Astrocyte of the cerebellum (primary cell): ENCODE data around the gene GALNT14.

ENCODE experiments used
- DNase-seq: peaks from one replicate; pipeline ENCODE4 v3.0.0-alpha.2; 2011; ENCODE audit warnings: low read depth
- H3K4me3 ChIP-seq: 2 replicates; pipeline ENCODE4 v1.5.1; 2011; ENCODE audit warnings: mild to moderate bottlenecking, low read depth, low read length, moderate library complexity
- CTCF ChIP-seq: IDR thresholded peaks from 2 replicates; pipeline ENCODE4 v1.5.1; 2012; ENCODE audit warnings: low read length, low read depth, moderate library complexity, mild to moderate bottlenecking; ENCODE audit errors: missing control alignments
- in situ Hi-C: cut with HindIII; loops from 2 replicates; pipeline ENCODE4 v1.10.0; 2017; ENCODE audit warnings: low sequenced_read_pairs

GALNT14 gene

GRCh38 chr2:31018280-31018679 lies 120.0 kb downstream of the GALNT14 start:
- no peak for TF ChIP-seq CTCF
- H3K4me3 ChIP-seq = no peak overlapping the region
- no peak for DNase-seq
- in situ Hi-C loops = no loop called here

GRCh38 chr2:31016648-31017047 lies 121.6 kb downstream of the GALNT14 start:
- in situ Hi-C loops = no loop called here
- DNase-seq = no peak
- H3K4me3 ChIP-seq = no peak overlapping the region
- no peak for TF ChIP-seq CTCF

- in situ Hi-C loops = no loop called here
- DNase-seq = no peak
- H3K4me3 ChIP-seq = no peak overlapping the region
- no peak for TF ChIP-seq CTCF
Measured at GRCh38 chr2:31014516-31014915, 123.7 kb downstream of the GALNT14 start.

GRCh38 chr2:31013301-31013700 lies 124.9 kb downstream of the GALNT14 start:
- DNase-seq = no peak
- no peak for TF ChIP-seq CTCF
- H3K4me3 ChIP-seq = no peak overlapping the region
- in situ Hi-C loops = no loop called here

- in situ Hi-C loops = no loop called here
- no peak overlapping the region for H3K4me3 ChIP-seq
- TF ChIP-seq CTCF = no peak
- no peak for DNase-seq
Measured at GRCh38 chr2:31012406-31012805, 125.8 kb downstream of the GALNT14 start.

- no peak overlapping the region for H3K4me3 ChIP-seq
- in situ Hi-C loops = no loop called here
- DNase-seq = no peak
- TF ChIP-seq CTCF = no peak
Measured at GRCh38 chr2:31011587-31011986, 126.7 kb downstream of the GALNT14 start.

GRCh38 chr2:31008561-31009114 lies 129.6 kb downstream of the GALNT14 start:
- no peak for DNase-seq
- in situ Hi-C loops = no loop called here
- H3K4me3 ChIP-seq = no peak overlapping the region
- TF ChIP-seq CTCF = no peak
